Nephron (organoid): ENCODE measurements around the gene GBE1.

Experiments used
- H3K27ac Mint-ChIP-seq, 3 experiments: 2 replicates each; pipeline ENCODE4 v1.8.0; 2020; ENCODE audit warnings: mixed read lengths in 3 of 3, mild to moderate bottlenecking in 2 of 3, moderate library complexity in 1 of 3
- H3K27me3 Mint-ChIP-seq: 2 replicates; pipeline ENCODE4 v1.8.0; 2021; ENCODE audit warnings: low read depth, mild to moderate bottlenecking, moderate library complexity, mixed read lengths
- H3K36me3 Mint-ChIP-seq: 2 replicates; pipeline ENCODE4 v1.8.0; 2020; ENCODE audit warnings: low read depth, mixed read lengths
- H3K4me1 Mint-ChIP-seq: 2 replicates; pipeline ENCODE4 v1.8.0; 2020; ENCODE audit warnings: mixed read lengths
- H3K4me3 Mint-ChIP-seq, 3 experiments: 2 replicates each; pipeline ENCODE4 v1.8.0; 2020; ENCODE audit warnings: mild to moderate bottlenecking in 3 of 3, mixed read lengths in 3 of 3, moderate library complexity in 2 of 3
- H3K9me3 Mint-ChIP-seq: 2 replicates; pipeline ENCODE4 v1.8.0; 2020; ENCODE audit warnings: mixed read lengths
- CTCF ChIP-seq, 3 experiments: fragments of 200-600 bp; sonication (generic); IDR thresholded peaks; one replicate each; pipeline ENCODE4 v1.5.0; 2021; ENCODE audit warnings: antibody characterized with exemption in 3 of 3; ENCODE audit not compliant: unreplicated experiment in 3 of 3

GBE1 gene

DNA sequence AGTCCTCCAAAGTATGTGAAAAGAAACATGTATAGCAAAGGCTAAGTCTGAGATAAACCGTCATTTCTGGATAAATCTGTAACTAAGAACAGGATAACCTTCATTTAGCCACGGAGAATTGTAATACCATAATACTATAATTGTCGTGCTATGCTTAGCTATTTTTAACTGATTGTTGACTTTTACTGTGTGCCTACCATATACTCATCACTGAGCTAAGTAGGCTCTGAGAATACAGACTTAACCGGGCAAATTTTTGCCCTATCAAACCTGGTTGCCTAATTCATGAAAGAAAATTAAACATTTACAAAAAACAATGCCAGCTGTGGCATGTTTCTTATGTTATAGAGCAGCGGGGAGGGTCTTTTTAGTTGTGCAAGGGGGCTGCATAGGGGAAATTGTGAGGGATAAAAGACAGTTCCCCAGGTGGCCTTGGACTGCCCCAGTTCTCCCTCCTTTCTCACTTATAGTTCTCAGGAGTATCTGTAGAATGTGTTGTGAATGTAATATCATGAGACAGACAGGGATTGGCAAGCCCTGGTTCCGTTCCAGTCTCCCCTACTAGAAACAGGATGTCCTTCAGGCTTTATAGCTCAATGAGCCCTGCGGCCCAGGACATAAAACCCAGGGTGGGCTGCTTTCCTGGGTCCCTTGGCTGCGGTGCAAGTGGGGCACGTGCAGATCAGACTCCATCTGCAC, 318.5 kb downstream of the GBE1 start:
- H3K27me3 Mint-ChIP-seq = peaks cover 5% of the 10 kb centered on the region

GRCh38 chr3:81440661-81441060, 320.8 kb downstream of the GBE1 start:
- Mint-ChIP-seq H3K27ac (no peak overlapping the region), H3K36me3 (no peaks in the 10 kb centered on the region), H3K4me3 (no peak overlapping the region), H3K4me1 (no peaks in the 10 kb centered on the region), H3K27me3 (peaks cover 5% of the 10 kb centered on the region), H3K9me3 (no peaks in the 10 kb centered on the region)
- no peak for TF ChIP-seq CTCF (IDR thresholded peaks at IDR 0.05; ENCODE audit: unreplicated experiment in 3 of 3)

More for the DNA sequence above, 318.5 kb downstream of the GBE1 start:
- TF ChIP-seq CTCF (IDR thresholded peaks at IDR 0.05; ENCODE audit: unreplicated experiment in 3 of 3) = no peak
- no peaks in the 10 kb centered on the region for H3K4me1 Mint-ChIP-seq
- H3K36me3 Mint-ChIP-seq = no peaks in the 10 kb centered on the region
- H3K27ac Mint-ChIP-seq = no peak overlapping the region
- no peak overlapping the region for H3K4me3 Mint-ChIP-seq
- H3K9me3 Mint-ChIP-seq = no peaks in the 10 kb centered on the region
